Thyroid gland (tissue), 4 donors: Measurements from ENCODE around the gene ZCRB1. TPM values are rescaled to one million over a fixed set of nuclear protein-coding genes. Genes with fewer than 3 reads are reported as not detected.

Experiments used
- DNase-seq, 2 donors: peaks; one replicate each; pipeline ENCODE4 v3.0.0-alpha.2; 2019
- H3K27ac ChIP-seq, 3 donors: fragments of 200-600 bp; sonication (generic); 1 replicate in 2 of 3; 2 replicates in 1 of 3; pipeline ENCODE4 v1.5.1; 2016 to 2019; ENCODE audit warnings: mild to moderate bottlenecking in 1 of 3, moderate library complexity in 1 of 3
- H3K27me3 ChIP-seq: fragments of 200-600 bp; sonication (generic); one replicate; pipeline ENCODE4 v1.5.1; 2019
- H3K36me3 ChIP-seq, 2 donors: fragments of 200-600 bp; sonication (generic); one replicate each; pipeline ENCODE4 v1.5.1; 2016 to 2019
- H3K4me1 ChIP-seq, 2 donors: fragments of 200-600 bp; sonication (generic); one replicate each; pipeline ENCODE4 v1.5.1; 2017 to 2019
- H3K4me3 ChIP-seq, 3 donors: fragments of 200-600 bp; sonication (generic); replicated peaks in 1 of 3; 1 replicate in 2 of 3; 2 replicates in 1 of 3; pipeline ENCODE4 v1.5.1; 2016; ENCODE audit warnings: mild to moderate bottlenecking in 1 of 3
- H3K9me3 ChIP-seq: fragments of 200-600 bp; sonication (generic); one replicate; pipeline ENCODE4 v1.5.1; 2017
- CTCF ChIP-seq, 6 experiments: fragments of 200-600 bp in 3 of 6; fragments of 450-650 bp in 3 of 6; sonication (generic) in 3 of 6; IDR thresholded peaks; one replicate each; pipeline ENCODE4 v1.5.1; 2016 to 2019; ENCODE audit warnings: antibody characterized with exemption in 6 of 6, mild to moderate bottlenecking in 2 of 6, inconsistent platforms in 1 of 6, moderate library complexity in 1 of 6
- POLR2A ChIP-seq, 2 donors: fragments of 450-650 bp; IDR thresholded peaks; one replicate each; pipeline ENCODE4 v1.6.1; 2017; ENCODE audit warnings: antibody characterized with exemption in 2 of 2, mild to moderate bottlenecking in 2 of 2, moderate library complexity in 1 of 2
- WGBS, 2 donors: methylation state at CpG; one replicate each; pipeline ENCODE4 v1.1.5; 2017; 5-methylcytosine and 5-hydroxymethylcytosine counted together
- intact Hi-C: fragments of 100-400 bp; cut with DNase I; formaldehyde crosslinking; loops from one replicate; pipeline ENCODE4 v1.15.1; 2023
- total RNA-seq, 4 donors: library from RNA; depleted of rRNA; stranded (reverse); fragments of >200 nt; gene quantifications; one replicate each; pipeline ENCODE4 v1.2.3, GENCODE V29; 2016

The ZCRB1 gene
- total RNA-seq, 4 donors from 2014 or later, result 30.7 to 42.3 (median 34.9) TPM

GRCh38 chr12:42365486-42365885 is 39.6 kb upstream of the ZCRB1 start:
- WGBS, 2 donors, result 98 to 99% methylated on average over 5 of the region's 5 CpGs
- Histone ChIP-seq H3K4me1 (no peaks in the 10 kb centered on the region), H3K36me3 (no peaks in the 10 kb centered on the region), H3K9me3 (no peaks in the 10 kb centered on the region), H3K27me3 (no peaks in the 10 kb centered on the region), H3K27ac (no peak overlapping the region), H3K4me3 (no peak overlapping the region)
- DNase-seq, result no peak
- TF ChIP-seq POLR2A (IDR thresholded peaks at IDR 0.05) (no peak), CTCF (IDR thresholded peaks at IDR 0.05) (no peak)
- intact Hi-C loops, result no loop called here

GRCh38 chr12:42364692-42365091 is 38.8 kb upstream of the ZCRB1 start:
- H3K4me1 ChIP-seq, result no peaks in the 10 kb centered on the region
- DNase-seq, result no peak
- H3K9me3 ChIP-seq, result no peaks in the 10 kb centered on the region
- TF ChIP-seq CTCF (IDR thresholded peaks at IDR 0.05), result no peak
- TF ChIP-seq POLR2A (IDR thresholded peaks at IDR 0.05), result no peak
- intact Hi-C loops, result no loop called here
- 76 to 80% methylated on average over 9 of the region's 9 CpGs for WGBS, 2 donors
- H3K27ac ChIP-seq, result no peak overlapping the region
- no peaks in the 10 kb centered on the region for H3K36me3 ChIP-seq
- H3K4me3 ChIP-seq, result no peak overlapping the region
- no peaks in the 10 kb centered on the region for H3K27me3 ChIP-seq

GRCh38 chr12:42362647-42363260 is 36.9 kb upstream of the ZCRB1 start:
- H3K27me3 ChIP-seq, result no peaks in the 10 kb centered on the region
- DNase-seq, result no peak
- no peaks in the 10 kb centered on the region for H3K36me3 ChIP-seq
- intact Hi-C loops, result no loop called here
- no peaks in the 10 kb centered on the region for H3K4me1 ChIP-seq
- no peak overlapping the region for H3K4me3 ChIP-seq
- TF ChIP-seq CTCF (IDR thresholded peaks at IDR 0.05) (no peak), POLR2A (IDR thresholded peaks at IDR 0.05) (no peak)
- H3K27ac ChIP-seq, result no peak overlapping the region
- H3K9me3 ChIP-seq, result no peaks in the 10 kb centered on the region

- Histone ChIP-seq H3K4me3 (no peak overlapping the region), H3K27ac (no peak overlapping the region), H3K4me1 (no peaks in the 10 kb centered on the region), H3K36me3 (no peaks in the 10 kb centered on the region), H3K27me3 (no peaks in the 10 kb centered on the region), H3K9me3 (no peaks in the 10 kb centered on the region)
- 92 to 94% methylated on average over 4 of the region's 4 CpGs for WGBS, 2 donors
- intact Hi-C loops, result no loop called here
- TF ChIP-seq POLR2A (IDR thresholded peaks at IDR 0.05) (no peak), CTCF (IDR thresholded peaks at IDR 0.05) (no peak)
- no peak for DNase-seq
Measured at GRCh38 chr12:42361909-42362646, 36.2 kb upstream of the ZCRB1 start.

GRCh38 chr12:42360747-42361403 is 35.0 kb upstream of the ZCRB1 start:
- no peak for DNase-seq
- 97% methylated on average over 6 of the region's 6 CpGs for WGBS, 2 donors
- intact Hi-C loops, result no loop called here
- H3K9me3 ChIP-seq, result no peaks in the 10 kb centered on the region
- no peak overlapping the region for H3K27ac ChIP-seq
- no peak overlapping the region for H3K4me3 ChIP-seq
- no peaks in the 10 kb centered on the region for H3K4me1 ChIP-seq
- H3K36me3 ChIP-seq, result peaks cover 0 to 3% of the 10 kb centered on the region in 2 donors
- no peak for TF ChIP-seq POLR2A (IDR thresholded peaks at IDR 0.05)
- H3K27me3 ChIP-seq, result no peaks in the 10 kb centered on the region
